ENCODE measurements around the gene UBR4. TPM values are rescaled to one million over a fixed set of nuclear protein-coding genes. Genes with fewer than 3 reads are reported as not detected.

The UBR4 gene
- total RNA-seq, 3 donors from 2014 or later = 108 to 159 (median 128) TPM

DNA sequence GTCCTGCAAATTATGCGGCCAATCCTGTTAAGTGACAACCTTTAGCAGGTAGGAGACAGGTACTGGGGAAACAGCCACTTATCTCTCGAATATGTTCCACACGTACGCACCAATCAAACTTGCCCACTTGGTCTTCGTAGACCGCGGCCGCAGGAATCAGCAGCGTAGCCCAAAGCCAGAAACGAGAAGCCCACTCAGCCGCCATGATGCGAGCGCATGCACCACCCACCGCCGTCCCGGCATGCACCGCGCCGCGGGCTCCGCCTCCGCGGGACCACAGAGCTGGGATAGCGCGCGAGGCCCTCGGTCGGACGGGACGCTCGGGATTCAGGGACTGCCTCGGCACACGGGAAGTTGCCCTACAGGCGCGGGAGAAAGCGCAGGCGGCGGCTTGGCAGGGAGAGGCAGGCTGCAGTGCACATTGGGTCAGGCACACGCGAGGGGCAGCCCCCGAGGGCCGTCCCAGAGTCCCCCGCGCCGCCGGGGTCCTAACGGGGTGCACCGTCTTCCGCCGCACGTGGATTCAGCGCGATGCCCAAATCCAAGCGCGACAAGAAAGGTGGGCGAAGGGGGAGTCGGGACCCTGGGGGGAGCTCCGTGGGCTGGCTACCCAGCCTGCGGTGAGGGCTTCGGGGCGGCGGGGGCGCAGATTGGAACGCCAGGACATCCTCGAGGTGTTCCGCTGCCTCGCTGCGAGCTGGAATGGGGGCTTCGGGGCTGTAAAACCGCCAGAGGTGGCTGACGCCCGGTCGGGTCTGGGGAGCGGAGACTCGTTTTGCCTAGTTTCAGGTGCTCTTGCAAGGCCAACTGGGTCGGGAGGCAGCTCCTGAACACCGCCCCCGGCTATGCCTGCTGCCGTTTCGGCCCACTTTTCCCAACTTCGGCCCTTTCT lies 41.5 kb upstream of the UBR4 start, which contains the start of the genes EMC1 and MRTO4:
Gene EMC1 (minus strand): TSS at position 220 of the 892 bp plus-strand sequence. CDS start 15 bp downstream, at position 205.
Gene MRTO4 (plus strand): TSS at position 501 of the 892 bp plus-strand sequence. CDS start 31 bp downstream, at position 532.
- intact Hi-C loops (cut with DNase I, micrococcal nuclease) = no loop called here
- peak; percentile 89 to 95 (median 93) for DNase-seq
- no peak for TF ChIP-seq CTCF (IDR thresholded peaks at IDR 0.05)
- H3K36me3 ChIP-seq (ENCODE audit: low read depth) = no peaks in the 10 kb centered on the region
- ATAC-seq = peak; percentile 96
- H3K4me1 ChIP-seq (ENCODE audit: low read depth) = peaks cover 24% of the 10 kb centered on the region
- no peaks in the 10 kb centered on the region for H3K9me3 ChIP-seq
- H3K4me3 ChIP-seq = peak within 1 kb of the TSS; percentile 54

DNA sequence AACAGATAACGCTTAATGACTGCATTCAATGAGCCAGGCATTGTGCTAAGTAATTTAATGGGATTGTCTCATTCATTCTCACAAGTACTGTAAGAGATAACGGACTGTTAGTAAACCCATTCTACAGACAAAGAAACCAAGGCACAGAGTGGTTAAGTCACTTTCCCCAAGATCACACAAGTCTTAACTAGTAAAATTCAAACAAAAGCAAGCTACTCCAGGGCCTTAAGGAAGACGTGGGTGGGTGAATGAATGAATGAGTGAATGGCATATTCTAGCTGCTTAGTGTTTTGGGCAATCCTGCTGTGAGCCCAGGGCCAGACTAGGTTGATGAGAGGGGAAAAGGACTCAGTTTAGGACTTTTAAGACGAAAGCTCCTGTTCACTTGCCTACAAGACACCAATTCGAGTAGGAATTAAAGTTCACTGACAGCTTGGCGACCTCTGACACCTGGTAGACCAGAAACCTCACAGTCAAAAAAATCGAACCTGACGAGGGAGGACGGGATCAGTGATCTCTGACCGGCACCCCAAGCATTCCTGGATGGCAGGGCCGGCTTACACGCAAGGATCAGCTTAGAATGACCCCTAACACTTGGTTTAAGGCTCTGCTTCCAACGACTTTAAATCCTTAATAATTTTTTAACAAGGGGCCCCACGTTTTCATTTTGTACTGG lies 40.7 kb upstream of the UBR4 start:
- intact Hi-C loops (cut with DNase I, micrococcal nuclease) = no loop called here
- H3K4me1 ChIP-seq (ENCODE audit: low read depth) = peaks cover 24% of the 10 kb centered on the region
- TF ChIP-seq CTCF (IDR thresholded peaks at IDR 0.05) = no peak
- H3K4me3 ChIP-seq = peak overlapping the region; percentile 54
- no peak for DNase-seq
- no peak for ATAC-seq
- H3K9me3 ChIP-seq = no peaks in the 10 kb centered on the region
- no peaks in the 10 kb centered on the region for H3K36me3 ChIP-seq (ENCODE audit: low read depth)

DNA sequence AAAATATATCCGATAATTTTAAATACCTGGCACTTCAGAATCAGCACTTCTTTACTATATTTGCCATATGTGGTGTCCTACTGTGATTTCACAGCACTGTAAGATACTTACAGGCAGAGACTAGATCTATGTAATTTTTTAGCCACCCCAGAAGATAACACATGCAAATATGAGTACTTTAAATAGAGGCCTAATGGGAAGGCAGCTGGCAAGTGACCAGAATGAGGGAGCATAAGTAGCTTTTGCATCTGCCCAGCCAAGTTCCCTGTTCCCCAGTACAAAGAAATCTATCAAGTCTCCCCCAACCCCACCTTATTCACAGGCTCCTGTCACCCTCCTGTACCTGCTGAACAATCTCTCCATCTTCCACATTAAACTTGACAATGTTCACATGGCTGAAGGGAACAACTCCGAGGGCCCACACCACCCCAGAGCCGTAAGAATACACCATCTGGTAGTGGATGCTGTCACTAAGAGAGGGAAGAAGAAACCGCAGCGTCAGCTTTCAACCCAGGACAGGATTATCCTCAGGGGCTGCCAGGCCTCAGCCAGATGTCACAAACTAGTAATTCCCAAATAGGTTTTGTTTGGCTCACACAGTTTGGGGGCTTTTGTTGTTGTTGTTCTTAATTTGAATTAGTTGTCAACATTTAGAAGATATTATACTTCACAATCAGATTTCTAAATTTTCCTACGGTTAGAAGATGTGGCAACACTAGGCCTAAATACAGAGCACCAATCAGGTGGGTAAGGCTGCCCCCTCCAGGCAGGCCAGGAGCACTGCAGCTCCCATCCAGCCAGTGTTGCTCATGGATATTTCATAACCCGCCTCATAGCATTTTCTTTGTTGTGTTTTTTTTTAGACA lies 30.8 kb upstream of the UBR4 start:
- Histone ChIP-seq H3K9me3 (no peaks in the 10 kb centered on the region), H3K4me3 (no peak overlapping the region), H3K4me1 (ENCODE audit: low read depth) (no peaks in the 10 kb centered on the region), H3K36me3 (ENCODE audit: low read depth) (peaks cover 13% of the 10 kb centered on the region)
- peak; percentile 94 for TF ChIP-seq CTCF (IDR thresholded peaks at IDR 0.05)
- DNase-seq = peak in 2 of 3 donors; percentile 77 to 79
- ATAC-seq = peak; percentile 97
- intact Hi-C loops (cut with DNase I, micrococcal nuclease) = loop anchor here in 1 of 2 donors (5.0 kb wide), 1 partner anchor 64 kb away; no protein-coding TSS in a partner anchor

DNA sequence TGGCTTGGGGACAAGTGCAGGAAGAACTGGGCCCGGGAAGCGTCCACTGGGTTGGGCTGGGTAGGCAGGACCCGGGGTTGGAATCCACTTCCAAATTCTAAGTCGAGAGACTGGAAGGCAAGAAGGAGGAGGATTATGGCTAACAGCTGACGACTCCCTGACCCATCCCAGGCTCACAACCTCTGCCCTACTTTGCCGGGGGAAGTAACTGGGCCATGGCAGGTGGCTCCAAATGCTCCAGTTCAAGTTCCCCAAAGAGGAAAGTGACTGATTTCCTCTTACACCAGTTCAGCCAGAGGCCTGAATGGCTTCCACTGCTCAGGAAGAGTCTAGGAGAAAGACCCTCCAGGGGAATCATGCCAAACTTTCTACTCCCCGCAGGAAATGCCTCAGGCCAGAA lies 29.8 kb upstream of the UBR4 start:
- Histone ChIP-seq H3K9me3 (no peaks in the 10 kb centered on the region), H3K4me1 (ENCODE audit: low read depth) (no peaks in the 10 kb centered on the region), H3K4me3 (no peak overlapping the region), H3K36me3 (ENCODE audit: low read depth) (peaks cover 13% of the 10 kb centered on the region)
- DNase-seq (no peak), ATAC-seq (no peak)
- intact Hi-C loops (cut with DNase I, micrococcal nuclease) = loop anchor here in 1 of 2 donors (5.0 kb wide), 1 partner anchor 63 kb away; no protein-coding TSS in a partner anchor
- no peak for TF ChIP-seq CTCF (IDR thresholded peaks at IDR 0.05)

GRCh38 chr1:19234224-19234623 lies 24.2 kb upstream of the UBR4 start:
- intact Hi-C loops (cut with DNase I, micrococcal nuclease) = no loop called here
- no peak for TF ChIP-seq CTCF (IDR thresholded peaks at IDR 0.05)
- Histone ChIP-seq H3K4me3 (no peak overlapping the region), H3K9me3 (no peaks in the 10 kb centered on the region), H3K36me3 (ENCODE audit: low read depth) (peaks cover 4% of the 10 kb centered on the region), H3K4me1 (ENCODE audit: low read depth) (peaks cover 3% of the 10 kb centered on the region)
- ATAC-seq (no peak), DNase-seq (no peak)
